SK-N-DZ (cell line): ENCODE measurements around the gene HOXD3.

Source experiments
- DNase-seq: peaks from one replicate; pipeline ENCODE4 v3.0.0-alpha.2; 2015; ENCODE audit warnings: low spot score

Gene HOXD3

GRCh38 chr2:176132205-176133171 lies 24.6 kb upstream of the HOXD3 start:
- no peak for DNase-seq

- no peak for DNase-seq
Observed at GRCh38 chr2:176133389-176133788, 23.7 kb upstream of the HOXD3 start.

- no peak for DNase-seq
Observed at GRCh38 chr2:176134035-176134434, 23.1 kb upstream of the HOXD3 start.

GRCh38 chr2:176135035-176135440 lies 22.1 kb upstream of the HOXD3 start:
- peak; percentile 65 for DNase-seq

GRCh38 chr2:176136374-176137251 lies 20.5 kb upstream of the HOXD3 start:
- no peak for DNase-seq

- no peak for DNase-seq
Observed at GRCh38 chr2:176137252-176137580, 19.9 kb upstream of the HOXD3 start.

- no peak for DNase-seq
Observed at GRCh38 chr2:176137906-176138305, 19.2 kb upstream of the HOXD3 start.

- no peak for DNase-seq
Observed at GRCh38 chr2:176138526-176138922, 18.6 kb upstream of the HOXD3 start.

GRCh38 chr2:176138923-176139660 lies 18.0 kb upstream of the HOXD3 start:
- no peak for DNase-seq

GRCh38 chr2:176139661-176140512 lies 17.2 kb upstream of the HOXD3 start:
- no peak for DNase-seq

GRCh38 chr2:176140513-176141317 lies 16.4 kb upstream of the HOXD3 start:
- no peak for DNase-seq

GRCh38 chr2:176142281-176142680 lies 14.8 kb upstream of the HOXD3 start:
- DNase-seq: no peak

GRCh38 chr2:176145085-176145969 lies 11.8 kb upstream of the HOXD3 start:
- DNase-seq: no peak

- peak; percentile 62 for DNase-seq
Observed at GRCh38 chr2:176146101-176146500, 11.0 kb upstream of the HOXD3 start.

GRCh38 chr2:176146645-176147044 lies 10.5 kb upstream of the HOXD3 start:
- no peak for DNase-seq

- DNase-seq: no peak
Observed at GRCh38 chr2:176147210-176147799, 9.8 kb upstream of the HOXD3 start.

- no peak for DNase-seq
Observed at GRCh38 chr2:176147800-176148496, 9.2 kb upstream of the HOXD3 start.
